ENCODE measurements around the gene CREBBP.

Gene CREBBP

DNA sequence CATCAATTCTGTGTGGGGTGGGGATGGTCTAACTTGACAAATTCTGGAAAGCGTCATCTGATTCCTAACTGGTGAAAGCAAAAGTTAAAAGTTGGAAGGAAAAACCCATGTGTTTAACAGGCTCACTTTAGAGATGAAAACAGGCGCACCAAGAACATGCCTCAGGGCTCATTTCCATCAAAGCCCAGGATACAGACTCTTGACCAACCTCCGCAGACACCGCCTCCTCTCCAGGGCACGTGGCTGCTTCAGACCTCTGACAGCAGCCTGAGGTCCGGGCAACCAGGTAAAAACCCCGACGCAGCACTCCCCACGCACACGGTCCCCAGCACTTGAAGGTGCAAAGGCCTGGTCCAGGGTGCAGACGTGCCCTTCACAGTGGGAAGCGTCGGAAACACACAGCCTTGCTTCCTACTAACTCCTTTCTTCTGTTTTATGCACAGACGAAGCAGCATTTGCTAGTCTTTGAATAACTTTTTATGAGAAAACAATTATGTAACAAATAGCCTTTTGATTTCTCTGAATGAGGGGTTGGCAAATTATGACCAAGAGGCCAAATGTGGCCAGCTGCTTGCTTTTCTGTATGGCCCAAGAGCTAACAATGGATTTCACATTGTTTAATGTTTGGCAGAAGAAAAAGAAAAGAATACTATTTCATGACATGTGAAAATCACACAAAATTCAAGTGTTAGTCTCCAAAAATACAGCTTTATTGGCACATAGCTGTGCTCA is 119.0 kb downstream of the CREBBP start:
- DNase-seq = no peak

DNA sequence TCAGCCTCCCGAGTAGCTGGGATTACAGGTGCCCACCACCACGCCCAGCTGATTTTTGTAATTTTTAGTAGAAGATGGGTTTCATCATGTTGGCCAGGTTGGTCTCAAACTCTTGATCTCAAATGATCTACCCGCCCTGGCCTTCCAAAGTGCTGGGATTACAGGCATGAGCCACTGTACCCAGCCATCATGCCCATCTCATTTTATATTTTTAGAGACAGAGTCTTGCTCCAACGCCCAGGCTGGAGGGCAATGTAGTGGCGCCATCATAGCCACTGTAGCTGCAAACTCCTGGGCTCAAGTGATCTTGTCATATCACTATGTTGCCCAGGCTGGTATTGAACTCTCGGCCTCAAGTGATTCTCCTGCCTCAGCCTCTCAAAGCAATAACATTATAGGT is 120.0 kb downstream of the CREBBP start:
- no peak for DNase-seq

DNA sequence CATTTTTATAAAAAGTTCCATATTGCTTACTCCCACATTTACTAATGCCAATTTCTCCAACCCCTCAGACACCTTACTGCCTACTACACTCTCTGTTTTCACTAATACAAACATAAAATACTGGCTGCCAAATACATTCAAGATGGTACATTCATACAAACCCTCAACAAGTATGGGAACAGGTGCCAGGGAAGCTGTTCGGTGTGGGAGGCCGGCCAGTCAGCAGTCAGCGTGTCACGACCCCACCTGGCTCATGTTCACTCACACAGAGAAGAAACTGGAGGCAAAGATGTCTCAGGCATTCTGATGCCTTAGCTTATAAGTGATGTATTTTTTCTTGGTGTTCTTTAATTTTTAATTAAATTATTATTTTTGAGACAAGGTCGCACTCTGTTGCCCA is 120.8 kb downstream of the CREBBP start:
- DNase-seq = no peak

DNA sequence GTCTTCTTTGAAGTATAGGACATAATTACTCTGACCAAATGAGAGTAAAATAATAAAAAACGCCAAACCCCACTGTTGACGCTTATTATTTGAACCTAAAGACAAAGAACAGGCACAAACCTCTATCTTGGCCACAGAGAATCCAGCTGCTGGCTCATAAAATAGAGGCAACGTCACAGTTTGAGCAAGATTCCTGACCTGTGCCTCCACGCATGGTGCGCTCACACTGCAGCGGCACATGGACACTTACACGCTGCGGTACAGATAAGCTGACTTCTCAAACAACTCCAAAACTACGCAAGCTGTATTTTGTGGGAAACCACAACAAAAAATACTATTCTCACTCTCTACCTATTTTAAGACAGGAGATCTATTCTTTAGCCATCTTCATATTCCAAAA is 124.4 kb downstream of the CREBBP start:
- no peak for DNase-seq

DNA sequence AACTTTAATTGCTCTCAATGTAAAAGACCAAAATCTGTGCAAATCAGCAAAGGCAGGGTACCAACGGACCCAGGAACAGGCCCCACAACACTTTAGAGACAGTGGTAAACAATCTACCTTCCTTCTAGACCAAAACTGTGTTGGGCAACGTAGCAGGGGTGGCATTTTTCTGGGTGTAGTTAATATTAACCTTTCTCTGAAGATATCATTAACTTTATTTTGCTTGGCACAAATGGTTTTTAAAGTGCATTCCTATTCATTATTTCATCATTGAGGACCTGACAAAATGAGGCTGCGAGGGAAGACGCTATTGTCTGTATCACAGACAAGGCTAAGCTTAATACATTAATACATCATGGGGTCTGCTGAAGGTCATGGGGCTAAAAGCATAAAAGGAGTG is 125.3 kb downstream of the CREBBP start:
- DNase-seq = no peak

DNA sequence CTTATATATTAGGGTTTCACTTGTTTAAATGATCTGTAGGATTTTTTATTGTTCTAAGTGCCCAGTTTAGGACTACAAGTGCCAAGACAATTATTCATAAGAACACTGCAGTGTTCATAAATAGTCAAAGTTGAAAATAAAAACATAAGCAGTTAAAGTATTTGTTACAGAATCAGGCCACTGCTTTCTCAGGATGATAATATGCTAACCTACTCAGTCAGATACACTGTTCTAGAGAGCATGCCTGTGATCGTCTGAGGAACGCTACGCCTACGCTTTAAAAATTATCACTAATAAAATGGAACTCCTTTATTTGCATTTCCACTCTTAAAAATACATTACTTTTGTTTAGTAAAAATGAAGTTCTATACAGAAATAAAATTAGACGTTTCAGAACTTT is 125.7 kb downstream of the CREBBP start:
- no peak for DNase-seq

DNA sequence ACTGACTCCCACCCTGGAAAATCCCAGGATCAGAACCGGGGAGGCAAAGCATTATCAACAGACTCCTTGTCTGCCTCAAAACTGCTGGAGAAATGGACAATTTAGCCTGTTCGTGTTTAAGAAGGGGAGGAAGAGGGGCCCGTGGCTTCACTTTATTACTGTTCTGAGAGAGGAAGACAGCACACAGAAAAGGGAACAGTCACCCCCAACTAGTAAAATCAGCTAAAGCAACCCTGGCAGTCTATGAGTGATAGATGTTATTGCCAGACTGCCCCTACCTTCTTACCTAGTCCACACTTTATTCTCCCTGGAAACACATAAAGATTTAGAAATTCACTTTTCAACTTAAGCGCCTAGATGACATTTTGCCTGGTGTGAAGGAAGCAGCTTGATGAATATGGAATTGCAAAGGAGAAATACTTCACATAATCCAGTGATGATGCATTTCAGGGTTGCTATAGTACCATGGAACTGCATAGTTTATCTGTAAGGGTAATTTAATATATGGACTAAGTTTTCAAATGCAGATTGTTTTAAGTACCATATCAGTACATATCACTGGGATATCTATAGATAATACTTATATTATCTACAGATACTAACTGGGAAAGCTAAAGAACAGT is 126.3 kb downstream of the CREBBP start:
- DNase-seq = no peak

DNA sequence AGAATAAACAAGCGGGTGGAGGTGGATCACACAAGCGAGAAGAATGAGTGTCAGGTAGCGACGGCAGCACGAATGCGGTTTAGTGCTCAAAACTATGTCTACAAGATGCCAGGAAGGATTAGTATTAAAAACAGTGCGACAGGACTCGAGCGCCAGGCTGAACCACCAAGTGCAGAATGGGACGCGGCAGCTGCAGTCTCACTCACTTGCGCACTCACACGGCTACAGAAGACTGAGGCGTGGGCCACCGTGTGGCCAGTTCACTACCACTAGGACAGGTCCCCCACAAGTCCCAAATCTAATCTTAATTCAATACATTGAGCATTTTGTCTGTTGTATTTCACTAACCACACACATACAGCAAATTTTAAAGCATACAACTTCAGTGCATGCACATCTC is 127.5 kb downstream of the CREBBP start:
- DNase-seq = no peak

DNA sequence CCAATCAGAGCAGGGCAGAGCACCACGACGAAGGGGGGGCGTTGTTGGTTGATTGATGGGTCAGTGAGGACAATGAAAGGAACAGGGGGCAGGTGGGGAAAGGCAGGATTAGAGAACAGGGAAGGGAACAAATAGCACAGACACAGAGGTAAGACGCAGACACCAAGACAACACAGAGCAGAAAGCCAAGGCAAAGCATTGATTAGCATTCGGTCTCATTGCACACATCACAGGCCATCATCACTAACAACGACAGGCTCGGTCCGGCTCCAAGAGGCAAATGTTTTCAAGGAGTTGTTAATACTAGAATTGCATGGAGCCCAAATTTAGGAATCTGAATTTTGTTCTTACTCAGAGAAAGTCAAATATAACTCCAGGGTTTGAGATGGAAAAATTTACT is 128.6 kb downstream of the CREBBP start:
- no peak for DNase-seq

DNA sequence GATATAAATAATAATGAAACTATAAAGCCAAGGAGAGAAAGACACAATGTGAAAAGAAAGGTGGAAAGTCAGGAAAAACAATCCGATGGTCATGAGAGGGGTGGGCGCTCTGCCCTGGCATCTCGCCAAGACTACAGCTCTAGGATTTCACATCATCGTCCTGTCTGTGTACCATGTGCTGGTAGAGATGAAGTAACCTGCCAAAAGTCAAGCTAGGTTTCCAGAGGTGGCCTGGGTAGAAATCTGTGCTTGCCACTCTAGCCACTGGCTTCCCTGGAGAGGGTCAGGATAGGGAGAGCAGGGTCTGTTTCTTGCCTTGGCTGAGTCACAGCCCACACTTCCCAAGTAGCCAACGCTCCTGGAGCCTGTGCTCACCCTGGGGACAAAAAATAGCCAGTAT is 132.2 kb downstream of the CREBBP start:
- DNase-seq = no peak

DNA sequence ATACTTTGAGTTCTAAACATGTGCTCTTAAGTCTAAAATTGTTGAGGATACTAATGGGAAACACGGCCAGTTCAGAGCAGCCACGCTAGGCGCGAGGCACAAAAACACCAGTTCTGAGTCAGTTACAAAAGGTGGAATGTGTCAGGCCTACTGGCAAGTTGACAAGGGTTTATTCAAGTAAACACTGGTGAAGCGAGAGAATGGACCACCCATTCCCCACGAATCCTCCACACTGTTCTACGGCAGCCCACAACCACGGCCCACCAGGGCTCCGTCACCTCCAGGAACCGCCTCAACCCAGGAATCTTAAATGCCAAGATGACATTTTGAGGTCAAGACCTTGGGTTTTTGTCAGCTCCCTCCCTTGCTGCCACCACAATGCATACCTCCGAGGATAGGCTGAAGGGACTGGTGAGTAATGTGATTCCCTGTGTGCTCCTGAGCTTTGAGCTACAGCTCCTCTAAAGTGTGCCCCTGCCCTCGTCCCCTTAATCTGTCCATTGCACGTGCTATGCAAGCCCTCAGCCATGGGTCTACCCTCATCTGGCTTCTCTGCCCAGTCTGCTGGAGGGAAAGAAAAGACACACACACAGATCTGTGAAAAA is 134.7 kb downstream of the CREBBP start:
- DNase-seq = no peak

DNA sequence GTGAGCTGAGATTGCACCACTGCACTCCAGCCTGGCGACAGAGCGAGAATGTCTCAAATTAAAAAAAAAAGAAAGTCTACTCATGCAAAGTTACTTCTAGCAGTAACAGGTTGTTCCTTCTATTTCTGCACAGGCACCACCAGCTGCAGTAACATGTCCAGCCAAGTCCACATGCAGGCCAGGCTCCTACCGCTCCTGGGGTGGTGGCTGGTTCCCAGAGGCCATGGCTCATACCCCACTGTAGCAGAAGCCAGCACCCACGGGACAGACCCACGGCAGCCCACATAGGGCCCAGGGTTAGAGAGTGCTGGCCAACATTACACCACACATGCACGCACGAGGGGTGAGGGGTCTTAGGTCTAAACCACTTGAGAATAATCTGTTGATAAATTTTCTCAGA is 136.5 kb downstream of the CREBBP start:
- no peak for DNase-seq

DNA sequence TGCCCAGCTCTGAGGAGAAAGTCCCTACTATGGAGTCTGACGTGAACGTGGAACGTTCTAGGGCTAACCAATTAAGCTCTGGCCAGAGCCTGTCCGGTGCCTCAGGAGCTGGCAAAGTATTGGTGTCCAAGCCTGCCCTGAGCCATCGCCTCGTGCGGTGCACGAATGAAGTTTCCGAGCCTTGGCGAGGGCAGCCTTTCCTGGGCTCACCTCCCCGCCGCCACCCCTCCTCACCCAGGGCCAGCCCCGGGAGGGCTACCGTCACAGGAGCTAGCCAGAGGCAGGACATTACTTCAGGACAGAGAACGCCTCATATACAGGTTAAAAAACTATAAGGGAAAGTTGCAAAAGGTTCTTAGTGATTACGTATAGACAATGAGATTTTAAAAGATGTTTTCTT is 139.6 kb downstream of the CREBBP start:
- no peak for DNase-seq

DNA sequence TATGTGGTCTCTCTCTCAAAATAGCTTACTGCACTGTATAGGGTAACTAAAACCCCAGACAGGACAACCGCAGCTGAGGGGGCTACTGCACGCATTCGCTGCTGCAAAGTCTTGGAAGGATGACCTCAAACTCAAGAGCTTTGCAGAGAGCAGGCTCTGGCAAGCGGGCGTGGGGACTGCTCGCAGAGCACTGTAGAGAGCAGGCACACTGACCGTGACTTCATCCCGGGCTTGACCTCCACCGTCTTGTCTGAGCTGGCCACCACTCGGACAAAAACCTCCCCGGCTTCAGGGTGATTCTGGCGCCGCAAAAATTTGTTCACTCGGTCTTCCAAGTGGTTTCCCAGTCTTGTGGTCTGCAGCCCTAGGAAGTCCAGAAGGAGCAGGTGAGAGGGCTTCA is 140.3 kb downstream of the CREBBP start:
- no peak for DNase-seq

DNA sequence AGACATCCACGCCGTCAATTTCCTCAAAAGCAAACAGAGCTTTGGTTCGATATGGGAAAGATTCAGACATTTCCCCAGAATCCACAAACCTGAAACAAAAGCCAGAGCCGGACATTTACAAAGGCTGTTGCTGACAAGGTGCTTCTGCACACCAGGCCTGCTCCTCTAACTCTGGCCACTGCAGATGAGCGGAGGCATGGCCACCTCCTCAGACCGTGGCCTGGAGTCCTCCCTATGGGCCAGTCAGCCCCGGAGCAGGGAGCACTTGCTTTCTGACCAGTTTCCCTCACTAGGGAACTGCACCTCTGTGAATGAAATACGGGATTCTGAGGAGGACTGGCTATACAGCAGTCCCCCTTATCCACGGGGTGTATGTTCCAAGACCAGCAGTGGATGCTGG is 140.9 kb downstream of the CREBBP start:
- DNase-seq = no peak

DNA sequence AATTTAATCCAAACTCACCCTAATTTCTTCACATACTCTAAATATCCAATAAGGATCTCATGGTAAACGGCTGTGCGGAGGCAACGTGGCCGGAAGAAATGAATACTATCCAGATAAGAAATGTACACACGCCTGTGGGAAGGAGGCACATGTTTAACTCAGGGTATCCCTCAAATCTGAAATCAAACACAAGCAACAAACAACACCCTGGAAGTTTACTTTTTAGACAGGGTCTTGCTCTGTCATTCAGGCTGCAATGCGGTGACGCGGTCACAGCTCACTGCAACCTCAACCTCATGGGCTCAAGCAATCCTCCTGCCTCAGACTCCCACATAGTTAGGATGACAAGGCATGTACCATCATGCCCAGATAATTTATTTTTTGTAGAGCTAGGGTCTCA is 142.0 kb downstream of the CREBBP start:
- no peak for DNase-seq

DNA sequence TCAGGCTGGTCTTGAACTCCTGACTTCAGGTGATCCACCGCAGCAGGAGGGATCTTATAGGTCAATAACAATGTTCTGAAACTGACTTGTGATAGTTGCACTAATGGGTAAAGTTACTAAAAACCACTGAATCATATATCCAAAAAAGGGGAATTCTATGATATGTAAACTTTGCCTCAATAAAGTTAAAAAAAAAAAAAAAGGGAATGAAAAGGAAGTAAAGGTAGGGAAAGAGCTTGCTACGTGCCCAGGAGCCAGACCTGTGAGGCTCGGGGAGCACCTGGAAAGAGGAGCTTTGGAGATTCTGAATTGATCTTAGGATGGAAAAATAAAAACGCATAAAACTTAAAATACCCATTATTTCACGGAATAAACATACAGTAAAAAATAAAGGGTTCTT is 142.4 kb downstream of the CREBBP start:
- DNase-seq = no peak

DNA sequence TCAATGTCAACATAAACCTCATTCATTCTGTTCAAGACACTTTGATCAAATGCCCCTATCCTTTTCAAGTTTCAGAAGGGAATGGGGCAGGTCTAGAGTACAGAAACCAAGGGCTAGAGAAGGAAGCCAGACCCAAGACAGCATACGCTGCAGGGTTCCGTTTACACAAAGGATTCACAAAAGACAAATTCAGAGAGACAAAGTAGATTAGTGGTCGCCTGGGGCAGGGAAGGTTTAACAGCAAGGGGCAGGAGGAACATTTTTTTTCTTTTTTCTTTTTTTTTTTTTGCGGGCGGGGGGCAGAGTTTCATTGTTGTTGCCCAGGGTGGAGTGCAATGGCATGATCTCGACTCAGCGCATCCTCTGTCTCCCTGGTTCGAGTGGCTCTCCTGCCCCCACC is 143.3 kb downstream of the CREBBP start:
- DNase-seq = no peak

DNA sequence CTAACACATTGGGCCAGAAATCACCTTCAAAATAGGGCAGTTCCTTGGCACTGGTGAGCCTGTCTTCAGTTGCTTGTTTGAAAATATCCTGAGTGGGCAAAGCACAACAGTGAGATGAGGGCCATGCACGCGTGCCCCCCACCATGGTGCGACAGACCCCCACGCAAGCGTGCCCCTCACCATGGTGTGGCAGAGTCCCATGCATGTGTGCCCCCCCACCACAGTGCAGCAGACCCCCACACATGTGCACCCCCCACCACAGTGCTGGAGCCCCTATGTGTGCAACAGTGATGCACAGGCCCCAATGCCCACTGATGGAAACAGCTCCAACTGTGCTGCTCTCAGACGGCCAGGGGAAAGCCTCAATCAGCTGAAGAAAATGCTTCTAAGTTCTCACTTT is 144.4 kb downstream of the CREBBP start:
- no peak for DNase-seq

DNA sequence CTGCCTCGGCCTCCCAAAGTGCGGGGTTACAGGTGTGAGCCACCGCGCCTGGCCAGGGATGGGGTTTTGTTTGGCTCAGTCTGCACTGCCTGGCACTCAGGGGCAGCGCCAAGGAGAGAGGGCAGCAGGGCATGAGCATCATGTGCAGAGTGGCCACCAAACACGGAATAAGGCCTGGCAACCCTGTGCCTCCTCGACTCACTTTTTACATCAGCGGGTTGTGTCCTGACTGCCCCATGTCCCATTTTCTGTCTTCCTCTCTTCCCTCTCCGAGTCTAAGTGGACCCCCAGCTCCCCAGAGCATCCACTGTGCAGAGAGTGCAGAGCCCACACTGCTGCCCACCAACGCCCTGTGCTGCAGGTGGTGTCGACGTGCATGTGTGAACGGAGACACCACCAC is 145.0 kb downstream of the CREBBP start:
- no peak for DNase-seq

DNA sequence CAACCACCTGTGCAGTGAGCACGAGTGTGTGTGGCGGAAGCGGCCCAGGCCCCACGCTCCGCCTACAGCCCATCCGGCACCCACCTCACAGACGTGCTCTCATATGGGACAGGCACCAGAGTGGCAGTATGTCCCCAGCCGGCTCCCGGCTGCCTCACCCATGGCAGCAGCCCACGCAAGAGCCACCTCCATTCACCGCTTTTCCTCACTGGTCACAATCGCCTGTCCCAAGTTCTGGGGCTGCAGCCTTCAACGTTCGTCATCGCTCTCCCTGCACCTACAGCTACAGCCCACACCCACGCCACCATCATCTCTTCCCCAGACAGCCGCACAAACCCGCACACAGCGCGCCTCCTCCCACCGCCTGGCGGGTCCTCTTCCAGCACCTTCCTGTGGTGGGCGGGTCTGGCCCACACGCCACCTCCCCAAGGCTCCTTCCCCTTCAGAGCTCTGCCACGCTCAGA is 145.7 kb downstream of the CREBBP start:
- no peak for DNase-seq

DNA sequence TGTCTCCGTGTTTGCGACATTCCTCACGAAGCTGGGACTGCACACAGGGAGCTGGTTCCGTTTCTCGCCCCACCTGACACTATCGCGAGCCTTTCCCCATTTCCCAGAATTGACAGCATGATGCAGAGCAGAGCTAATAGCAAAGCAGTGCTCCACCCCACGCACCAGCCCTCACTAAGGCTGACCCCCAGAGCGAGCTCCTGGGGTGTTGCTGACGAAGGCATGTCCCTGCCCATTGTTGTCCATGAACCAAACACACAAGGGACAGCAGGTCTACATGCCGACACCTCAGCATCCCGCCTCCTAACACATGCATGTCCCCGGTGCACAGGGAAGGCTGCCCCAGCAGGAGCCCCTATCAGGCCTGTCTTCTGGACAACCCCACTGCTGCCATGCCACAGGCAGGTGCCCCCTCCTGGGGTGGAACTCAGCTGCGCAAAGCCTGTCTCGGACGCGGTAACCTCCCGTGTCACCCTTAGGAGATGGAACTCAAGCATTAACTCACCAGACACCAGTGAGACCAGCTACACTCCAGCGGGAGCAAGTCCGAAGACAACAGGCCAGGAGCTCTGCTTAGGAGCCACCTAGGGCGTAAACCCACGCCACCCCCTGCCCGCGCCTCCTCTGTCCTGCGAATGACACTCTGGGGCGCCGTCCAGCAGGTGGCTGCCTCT is 146.3 kb downstream of the CREBBP start:
- DNase-seq = no peak

DNA sequence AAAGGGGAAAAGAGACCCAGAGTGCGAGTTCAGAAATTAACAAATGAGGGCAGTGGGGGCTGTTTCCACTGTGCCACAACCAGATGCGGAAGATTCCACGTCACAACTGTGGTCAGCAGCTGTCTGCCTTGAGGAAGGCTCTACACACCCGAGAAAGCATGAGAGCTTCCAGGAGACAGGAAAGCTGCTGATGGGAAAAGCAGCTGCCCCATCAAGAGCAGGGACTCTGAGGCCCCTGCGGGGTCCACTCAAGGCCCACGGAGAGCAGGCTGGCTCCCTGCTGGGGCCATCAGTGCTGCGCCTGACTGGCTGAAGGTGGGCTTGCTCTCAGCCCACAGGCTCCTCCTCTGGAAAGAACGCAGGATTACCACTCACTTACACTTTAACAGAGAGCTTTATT is 148.3 kb downstream of the CREBBP start:
- no peak for DNase-seq

Data from stimulated activated naive CD4-positive, alpha-beta T cell treated with Interleukin-2 at 50 U/mL for 16 hours (primary cell).